ENCODE results near the gene GDPD1. TPM values are rescaled to one million over a fixed set of nuclear protein-coding genes. Genes with fewer than 3 reads are reported as not detected.
"Not testable (repeated sequence)": the region's sequence is repeated elsewhere in the genome, so short reads cannot be mapped to it uniquely, and the experiment has no call there.

GDPD1 gene
- total RNA-seq, 1 donor from 2014 or later = 54.2 TPM

GRCh38 chr17:59311051-59311468, 90.7 kb downstream of the GDPD1 start:
- DNase-seq (ENCODE audit: low spot score in 2 of 2) (peak; percentile 58 to 70), FAIRE-seq (no peak)

GRCh38 chr17:59311521-59311920, 91.2 kb downstream of the GDPD1 start:
- DNase-seq (ENCODE audit: low spot score in 2 of 2); FAIRE-seq: not testable (repeated sequence)

GRCh38 chr17:59315866-59316265, 95.6 kb downstream of the GDPD1 start:
- DNase-seq (ENCODE audit: low spot score in 2 of 2) = no peak
- FAIRE-seq = no peak

Small RNA genes within 50 kb of the gene (small RNA-seq; reads per million reads assigned to genes)
- gene RF00019 = not detected
- gene SNRPGP17 = not detected

Other genes with a start within 250 kb of the GDPD1 start
- gene TRIM37, start 113.6 kb upstream of the GDPD1 start, total RNA-seq = 134 TPM
- 158 TPM for gene SKA2, start 65.3 kb upstream of the GDPD1 start, total RNA-seq
- gene PRR11, start 64.8 kb upstream of the GDPD1 start, total RNA-seq = 1.6 TPM
- 54.2 TPM for gene SMG8, start 10.5 kb upstream of the GDPD1 start, total RNA-seq
- 12.6 TPM for gene YPEL2, start 111.1 kb downstream of the GDPD1 start, total RNA-seq

Measured in frontal cortex (tissue), 4 donors.